HEK293T (cell line): ENCODE results near the gene NUS1.
"Not testable (repeated sequence)": the region's sequence is repeated elsewhere in the genome, so short reads cannot be mapped to it uniquely, and the experiment has no call there.

Experiments used
- CTCF ChIA-PET: fragments of 350-600 bp; formaldehyde crosslinking; extraction: SDS; loops from one replicate; lab custom pipeline; 2021; ENCODE audit warnings: antibody characterized with exemption, inconsistent platforms; lab: Yijun Ruan, JAX
- POLR2A ChIA-PET: fragments of 350-600 bp; formaldehyde crosslinking; extraction: SDS; loops from one replicate; lab custom pipeline; 2020; ENCODE audit warnings: antibody characterized with exemption, inconsistent platforms; lab: Yijun Ruan, JAX
- DNase-seq: peaks from one replicate; pipeline ENCODE4 v3.0.0; 2012; ENCODE audit warnings: mixed read lengths; ENCODE audit errors: extremely low spot score
- ARNT ChIP-seq: fragments of 450-650 bp; IDR thresholded peaks from 2 replicates; pipeline ENCODE4 v1.6.1; 2017; ENCODE audit warnings: mild to moderate bottlenecking
- BHLHE40 ChIP-seq: fragments of 450-650 bp; IDR thresholded peaks from 2 replicates; pipeline ENCODE4 v1.6.1; 2016; ENCODE audit warnings: mild to moderate bottlenecking, moderate library complexity, borderline replicate concordance
- CTBP1 ChIP-seq: fragments of 450-650 bp; IDR thresholded peaks from 2 replicates; pipeline ENCODE4 v1.6.1; 2016; ENCODE audit warnings: borderline replicate concordance
- ELF4 ChIP-seq: fragments of 450-650 bp; IDR thresholded peaks from 2 replicates; pipeline ENCODE4 v1.6.1; 2017; ENCODE audit warnings: antibody characterized with exemption
- FOXA1 ChIP-seq: fragments of 450-650 bp; IDR thresholded peaks from 2 replicates; pipeline ENCODE4 v1.6.1; 2016; ENCODE audit warnings: mild to moderate bottlenecking
- FOXK2 ChIP-seq: fragments of 450-650 bp; IDR thresholded peaks from 2 replicates; pipeline ENCODE4 v1.6.1; 2016; ENCODE audit warnings: mild to moderate bottlenecking
- FOXM1 ChIP-seq: fragments of 450-650 bp; IDR thresholded peaks from 2 replicates; pipeline ENCODE4 v1.6.1; 2017; ENCODE audit warnings: mild to moderate bottlenecking, borderline replicate concordance
- HDGF ChIP-seq: fragments of 450-650 bp; IDR thresholded peaks from 2 replicates; pipeline ENCODE4 v1.6.1; 2017; ENCODE audit warnings: antibody characterized with exemption, borderline replicate concordance
- L3MBTL2 ChIP-seq: fragments of 450-650 bp; conservative IDR thresholded peaks from 2 replicates; pipeline ENCODE4 v1.6.1; 2016; ENCODE audit warnings: mild to moderate bottlenecking
- LEF1 ChIP-seq: fragments of 450-650 bp; IDR thresholded peaks from 2 replicates; pipeline ENCODE4 v1.6.1; 2017; ENCODE audit warnings: mild to moderate bottlenecking, borderline replicate concordance
- NFRKB ChIP-seq: fragments of 450-650 bp; IDR thresholded peaks from 2 replicates; pipeline ENCODE4 v1.6.1; 2016; ENCODE audit warnings: mild to moderate bottlenecking, moderate library complexity
- PKNOX1 ChIP-seq: fragments of 450-650 bp; IDR thresholded peaks from 2 replicates; pipeline ENCODE4 v1.6.1; 2016
- SP1 ChIP-seq: fragments of 450-650 bp; IDR thresholded peaks from 2 replicates; pipeline ENCODE4 v1.6.1; 2017
- SUZ12 ChIP-seq: fragments of 450-650 bp; IDR thresholded peaks from 2 replicates; pipeline ENCODE4 v1.6.1; 2016; ENCODE audit warnings: mild to moderate bottlenecking
- TARDBP ChIP-seq: fragments of 450-650 bp; IDR thresholded peaks from 2 replicates; pipeline ENCODE4 v1.6.1; 2016
- ZNF384 ChIP-seq: fragments of 450-650 bp; IDR thresholded peaks from 2 replicates; pipeline ENCODE4 v1.6.1; 2016

NUS1 gene

GRCh38 chr6:117681162-117681741, 6.0 kb downstream of the NUS1 start:
- TF ChIP-seq LEF1 = no peak
- no peak for TF ChIP-seq HDGF
- CTCF ChIA-PET = no interaction called here
- POLR2A ChIA-PET = no interaction called here
- DNase-seq = no peak

DNA sequence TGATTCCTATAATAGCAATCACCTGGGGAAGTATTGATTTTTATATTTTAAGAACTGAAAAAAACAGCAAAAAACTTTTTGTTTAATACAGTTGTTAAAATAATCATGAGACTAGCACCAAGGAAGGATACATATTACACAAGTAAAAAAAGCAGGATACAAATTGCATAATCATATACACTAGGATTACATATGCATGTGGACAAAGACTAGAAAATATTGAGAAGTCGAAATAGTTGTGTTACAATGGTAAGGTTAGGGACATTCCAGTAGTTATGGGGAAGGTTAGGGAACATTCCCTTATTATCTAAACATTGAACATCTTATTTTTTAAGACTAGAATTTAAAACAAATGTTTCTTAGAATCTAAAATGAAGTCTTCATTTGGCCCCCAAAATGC, 9.5 kb downstream of the NUS1 start:
- CTCF ChIA-PET = no interaction called here
- DNase-seq = no peak
- POLR2A ChIA-PET = no interaction called here
- TF ChIP-seq ARNT = no peak
- TF ChIP-seq PKNOX1 = no peak
- TF ChIP-seq SUZ12 = no peak
- no peak for TF ChIP-seq LEF1
- TF ChIP-seq NFRKB = no peak

DNA sequence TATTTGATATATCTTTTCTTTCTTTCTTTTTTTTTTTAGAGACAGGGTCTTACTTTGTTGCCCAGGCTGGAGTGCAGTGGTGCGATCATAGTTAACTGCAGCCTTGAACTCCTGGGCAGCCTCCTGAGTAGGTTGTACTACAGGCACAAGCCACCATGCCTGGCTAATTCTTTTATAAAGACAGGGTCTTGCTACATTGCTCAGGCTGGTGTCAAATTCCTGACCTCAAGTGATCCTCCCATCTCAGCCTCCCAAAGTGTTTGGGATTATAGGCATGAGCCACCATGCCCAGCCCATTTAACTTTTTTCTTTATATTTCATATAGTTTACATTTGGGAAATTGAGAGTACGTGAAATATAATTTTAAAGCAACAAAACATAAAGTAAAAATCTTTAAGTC, 10.1 kb downstream of the NUS1 start:
- DNase-seq = no peak
- TF ChIP-seq L3MBTL2 (no peak), FOXA1 (no peak), SP1 (no peak), FOXM1 (no peak), ELF4 (no peak), SUZ12 (no peak), FOXK2 (no peak), CTBP1 (no peak), NFRKB (no peak), PKNOX1 (no peak), BHLHE40 (no peak), HDGF (no peak), ZNF384 (no peak), TARDBP (no peak), LEF1 (no peak)
- ChIA-PET CTCF (no interaction called here), POLR2A (no interaction called here)

DNA sequence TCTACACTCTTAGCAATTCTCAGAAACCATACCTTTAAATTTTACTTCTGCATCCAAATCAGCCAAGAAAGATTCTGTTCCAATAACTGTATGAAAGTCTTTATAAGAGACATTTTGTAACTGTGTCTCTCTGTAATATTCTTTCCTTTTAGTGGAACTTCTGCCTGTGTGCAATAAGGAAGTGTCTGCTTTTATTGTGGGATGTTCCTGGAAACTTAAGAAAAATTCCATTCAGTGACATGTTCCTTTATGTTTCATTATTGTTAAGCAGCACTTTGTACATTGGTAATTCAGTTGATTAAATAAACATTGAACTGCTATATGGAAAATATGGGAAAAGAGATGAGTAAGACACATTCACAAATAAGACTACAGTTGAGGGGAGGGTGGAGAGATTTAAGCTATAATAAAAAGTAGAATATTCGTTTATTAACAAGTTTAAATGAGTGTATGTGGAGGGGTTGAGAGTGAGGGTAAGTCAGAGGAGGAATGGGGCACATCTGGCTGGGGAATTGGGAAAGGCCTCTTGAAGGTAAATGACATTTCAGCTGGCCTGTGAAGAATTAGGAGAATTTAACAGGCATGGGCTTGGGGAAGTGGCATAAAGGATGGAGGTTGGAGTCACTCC, 11.9 kb downstream of the NUS1 start:
- ChIA-PET POLR2A (no interaction called here), CTCF (no interaction called here)
- DNase-seq = no peak
- TF ChIP-seq FOXA1 = no peak
- no peak for TF ChIP-seq ARNT
- TF ChIP-seq SP1 = no peak
- no peak for TF ChIP-seq ELF4

DNA sequence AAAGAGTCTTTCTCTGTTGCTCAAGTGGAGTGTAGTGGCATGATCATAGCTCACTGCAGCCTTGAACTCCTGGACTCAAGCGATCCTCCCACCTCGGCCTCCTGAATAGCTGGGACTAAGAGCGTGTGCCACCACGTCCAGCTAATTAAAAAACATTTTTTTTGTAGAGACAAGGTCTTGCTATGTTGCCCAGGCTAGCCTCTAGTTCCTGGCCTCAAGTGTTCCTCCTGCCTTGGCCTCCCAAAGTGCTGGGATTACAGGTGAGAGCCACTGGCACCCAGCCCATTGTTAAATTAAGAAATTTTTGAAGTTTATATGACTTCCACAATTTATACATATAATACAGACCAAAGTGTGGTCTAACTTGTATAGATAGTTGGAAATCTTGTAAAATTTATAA, 14.3 kb downstream of the NUS1 start:
- POLR2A ChIA-PET, CTCF ChIA-PET: not testable (repeated sequence)

DNA sequence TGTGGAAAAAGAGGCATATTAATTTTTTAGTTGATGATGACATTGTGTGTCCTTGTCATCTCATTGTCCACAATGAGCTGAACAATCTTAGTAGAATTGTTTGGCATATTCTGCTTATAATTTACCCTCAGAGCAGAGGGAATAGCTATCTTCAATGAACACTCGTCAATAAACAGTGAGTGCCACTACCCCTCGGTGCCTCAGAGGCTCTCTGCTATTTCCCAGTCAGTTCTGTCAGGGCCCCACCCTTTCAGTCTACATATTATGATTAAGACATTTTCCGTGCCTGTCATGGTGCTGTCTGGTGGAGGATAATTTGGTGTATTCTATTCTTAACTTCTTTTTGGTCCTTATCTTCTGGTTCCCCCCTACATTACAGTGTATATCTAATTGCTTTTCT, 31.2 kb downstream of the NUS1 start:
- CTCF ChIA-PET = interaction anchor here (0.5 kb wide), 1 partner anchor 393 kb away, joined by 3 read pairs; no protein-coding TSS in a partner anchor
- TF ChIP-seq HDGF = no peak
- TF ChIP-seq TARDBP = no peak
- TF ChIP-seq FOXK2 = no peak
- no peak for TF ChIP-seq ELF4
- no peak for TF ChIP-seq ARNT
- no peak for TF ChIP-seq NFRKB
- TF ChIP-seq CTBP1 = no peak
- POLR2A ChIA-PET = no interaction called here
- DNase-seq = no peak

More for the DNA sequence above, 14.3 kb downstream of the NUS1 start:
- DNase-seq = not testable (repeated sequence)

GRCh38 chr6:117706936-117707509, 31.8 kb downstream of the NUS1 start:
- DNase-seq, POLR2A ChIA-PET: not testable (repeated sequence)
- CTCF ChIA-PET = interaction anchor here (0.5 kb wide), 1 partner anchor 393 kb away, joined by 3 read pairs; no protein-coding TSS in a partner anchor

- POLR2A ChIA-PET = no interaction called here
- no peak for DNase-seq
- TF ChIP-seq FOXK2 (no peak), LEF1 (no peak), ZNF384 (no peak), FOXA1 (no peak), HDGF (no peak), CTBP1 (no peak), NFRKB (no peak)
- CTCF ChIA-PET = interaction anchor here (0.8 kb wide), 1 partner anchor 9 kb away, joined by 3 read pairs; no protein-coding TSS in a partner anchor
Observed at GRCh38 chr6:117711369-117711768, 36.1 kb downstream of the NUS1 start.
